ENCODE results near the gene PYGO1.

The PYGO1 gene

DNA sequence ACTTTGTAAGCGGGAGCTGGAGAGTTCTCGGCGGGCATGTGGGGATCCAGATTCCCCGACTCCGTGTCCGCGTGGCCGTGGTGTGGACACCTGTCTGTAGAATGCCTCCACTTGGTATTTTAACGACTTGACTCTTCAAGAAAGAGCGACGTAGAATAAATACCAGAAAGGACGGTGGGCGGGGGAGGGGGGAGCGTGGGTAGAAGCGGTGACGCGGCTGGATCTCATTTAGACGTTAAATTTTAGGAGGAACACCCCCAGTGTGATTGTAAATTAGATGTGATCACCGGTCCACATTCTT is 620 bp upstream of the PYGO1 start:
- Histone ChIP-seq H3K9me3 (ENCODE audit: severe bottlenecking) (peaks cover 5% of the 10 kb centered on the region), H3K27me3 (ENCODE audit: insufficient read depth, low read depth, severe bottlenecking) (no peaks in the 10 kb centered on the region), H3K36me3 (no peaks in the 10 kb centered on the region; the same call in 1 of the 2 replicates), H3K4me3 (ENCODE audit: low read depth, low read length) (peak overlapping the region; percentile 54), H3K27ac (peak overlapping the region; percentile 55)
- DNase-seq = no peak
- TF ChIP-seq, protein P1, sequence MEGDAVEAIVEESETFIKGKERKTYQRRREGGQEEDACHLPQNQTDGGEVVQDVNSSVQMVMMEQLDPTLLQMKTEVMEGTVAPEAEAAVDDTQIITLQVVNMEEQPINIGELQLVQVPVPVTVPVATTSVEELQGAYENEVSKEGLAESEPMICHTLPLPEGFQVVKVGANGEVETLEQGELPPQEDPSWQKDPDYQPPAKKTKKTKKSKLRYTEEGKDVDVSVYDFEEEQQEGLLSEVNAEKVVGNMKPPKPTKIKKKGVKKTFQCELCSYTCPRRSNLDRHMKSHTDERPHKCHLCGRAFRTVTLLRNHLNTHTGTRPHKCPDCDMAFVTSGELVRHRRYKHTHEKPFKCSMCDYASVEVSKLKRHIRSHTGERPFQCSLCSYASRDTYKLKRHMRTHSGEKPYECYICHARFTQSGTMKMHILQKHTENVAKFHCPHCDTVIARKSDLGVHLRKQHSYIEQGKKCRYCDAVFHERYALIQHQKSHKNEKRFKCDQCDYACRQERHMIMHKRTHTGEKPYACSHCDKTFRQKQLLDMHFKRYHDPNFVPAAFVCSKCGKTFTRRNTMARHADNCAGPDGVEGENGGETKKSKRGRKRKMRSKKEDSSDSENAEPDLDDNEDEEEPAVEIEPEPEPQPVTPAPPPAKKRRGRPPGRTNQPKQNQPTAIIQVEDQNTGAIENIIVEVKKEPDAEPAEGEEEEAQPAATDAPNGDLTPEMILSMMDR (IDR thresholded peaks at IDR 0.05; ENCODE audit: low read depth, low read length) = no peak

DNA sequence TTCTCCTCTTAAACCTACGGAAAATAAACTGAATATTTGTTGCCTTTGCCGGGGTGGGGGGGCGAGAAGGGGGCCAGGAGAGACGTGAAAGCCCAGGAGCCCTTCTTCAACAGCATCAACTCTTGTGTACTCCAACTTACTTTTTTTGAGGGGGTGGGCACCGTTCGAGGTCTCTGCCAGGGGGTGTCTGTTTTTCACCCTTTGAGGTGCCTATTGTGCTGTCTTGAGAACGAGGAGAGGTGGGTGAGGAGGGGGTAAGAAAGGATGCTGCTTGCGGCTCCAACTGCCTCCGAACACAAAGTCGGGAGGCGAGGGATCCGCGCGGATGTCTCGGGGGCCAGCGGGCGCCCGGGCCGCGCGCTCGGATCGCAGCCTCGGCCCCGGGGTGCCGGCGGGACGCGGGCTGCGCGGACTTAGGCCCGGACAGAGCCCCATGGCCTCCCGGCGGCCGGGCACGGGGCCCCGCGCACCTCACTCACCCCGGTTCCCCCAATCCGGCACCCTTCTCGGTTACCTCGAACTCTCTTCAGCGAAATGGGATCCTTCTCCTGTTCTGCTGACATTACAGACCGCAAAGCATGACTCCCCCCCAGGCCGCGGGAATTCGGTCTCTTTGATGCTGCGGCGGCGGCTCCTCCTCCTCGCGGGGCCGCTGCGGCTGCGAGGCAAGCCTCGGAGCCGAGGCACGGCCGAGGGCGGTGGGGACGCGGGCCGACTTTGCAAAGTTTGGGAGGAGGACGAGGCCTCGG is 650 bp downstream of the PYGO1 start:
- H3K9me3 ChIP-seq (ENCODE audit: severe bottlenecking) = peaks cover 5% of the 10 kb centered on the region
- no peaks in the 10 kb centered on the region for H3K27me3 ChIP-seq (ENCODE audit: insufficient read depth, low read depth, severe bottlenecking)
- peak; percentile 50 for DNase-seq
- peaks cover 3% of the 10 kb centered on the region for H3K36me3 ChIP-seq
- peak overlapping the region; percentile 91 for H3K27ac ChIP-seq
- TF ChIP-seq, protein P1 (IDR thresholded peaks at IDR 0.05; ENCODE audit: low read depth, low read length) = no peak
- peak overlapping the region; percentile 88 for H3K4me3 ChIP-seq (ENCODE audit: low read depth, low read length)

DNA sequence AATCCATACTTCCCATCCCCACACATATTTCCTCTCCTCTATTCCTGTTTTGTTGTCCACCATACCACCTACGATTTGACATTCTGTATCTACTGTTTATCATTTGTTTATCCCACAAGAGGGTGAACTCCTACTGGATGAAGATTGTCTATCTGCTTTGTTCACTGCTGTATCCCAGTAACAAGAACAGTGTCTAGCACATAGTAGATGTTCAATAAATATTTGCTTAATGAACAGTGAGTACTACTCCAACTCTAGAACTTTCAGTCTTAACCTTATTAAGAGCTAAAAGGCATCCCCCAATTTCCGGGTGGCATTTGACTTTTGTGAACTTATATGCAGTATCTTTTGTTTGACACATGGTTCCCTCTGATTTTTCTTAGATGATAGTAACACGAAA is 1.3 kb downstream of the PYGO1 start:
- TF ChIP-seq, protein P1 (IDR thresholded peaks at IDR 0.05; ENCODE audit: low read depth, low read length) = no peak
- H3K27me3 ChIP-seq (ENCODE audit: insufficient read depth, low read depth, severe bottlenecking) = no peaks in the 10 kb centered on the region
- H3K4me3 ChIP-seq (ENCODE audit: low read depth, low read length) = 0 out of 2 replicates have a peak overlapping the region, but pooled peaks have one; percentile 88
- H3K9me3 ChIP-seq (ENCODE audit: severe bottlenecking) = peaks cover 5% of the 10 kb centered on the region
- no peak overlapping the region for H3K27ac ChIP-seq
- H3K36me3 ChIP-seq = peaks cover 3% of the 10 kb centered on the region
- no peak for DNase-seq

DNA sequence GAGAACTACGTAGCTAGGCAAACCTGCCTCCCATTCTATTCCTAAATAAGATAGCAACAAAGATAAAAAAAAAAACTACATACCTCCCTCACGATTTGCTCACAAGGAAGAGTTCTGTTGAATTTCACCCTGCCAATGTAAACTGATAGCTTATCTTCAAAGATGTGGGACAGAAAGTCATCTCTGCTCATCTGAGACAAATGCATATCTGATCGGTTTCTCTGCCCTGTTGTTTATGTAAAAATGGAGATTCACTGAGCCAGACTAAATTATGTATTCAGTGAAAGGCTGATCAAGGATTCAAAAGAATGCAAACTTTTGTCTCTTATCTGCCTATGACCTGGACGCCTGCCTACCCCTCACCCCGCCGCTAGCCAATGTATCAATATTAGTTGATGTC is 11.2 kb downstream of the PYGO1 start:
- Histone ChIP-seq H3K4me3 (ENCODE audit: low read depth, low read length) (no peak overlapping the region), H3K36me3 (no peaks in the 10 kb centered on the region), H3K27ac (no peak overlapping the region), H3K27me3 (ENCODE audit: insufficient read depth, low read depth, severe bottlenecking) (no peaks in the 10 kb centered on the region), H3K9me3 (ENCODE audit: severe bottlenecking) (no peaks in the 10 kb centered on the region)
- no peak for DNase-seq
- TF ChIP-seq, protein P1 (IDR thresholded peaks at IDR 0.05; ENCODE audit: low read depth, low read length) = no peak

DNA sequence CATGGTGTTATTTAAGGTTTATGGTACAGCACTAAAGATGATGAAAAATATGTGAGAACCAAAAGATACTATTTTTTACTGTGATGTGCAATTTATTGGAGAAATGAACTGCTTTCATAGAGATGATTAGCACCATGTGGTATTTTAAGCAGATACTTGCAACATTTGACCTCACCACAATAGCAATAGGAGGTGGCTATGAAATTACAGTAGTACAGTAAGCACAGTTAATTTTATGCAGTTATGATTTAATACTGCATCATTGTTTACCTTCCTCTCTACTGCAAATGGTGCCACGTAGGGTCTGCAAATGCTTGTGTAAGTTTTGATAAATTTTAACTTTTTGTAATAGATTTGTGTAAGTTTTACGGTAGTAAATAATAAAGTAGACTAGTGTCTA is 14.0 kb downstream of the PYGO1 start:
- TF ChIP-seq, protein P1 (IDR thresholded peaks at IDR 0.05; ENCODE audit: low read depth, low read length) = no peak
- Histone ChIP-seq H3K4me3 (ENCODE audit: low read depth, low read length) (no peak overlapping the region), H3K9me3 (ENCODE audit: severe bottlenecking) (no peaks in the 10 kb centered on the region), H3K36me3 (no peaks in the 10 kb centered on the region), H3K27me3 (ENCODE audit: insufficient read depth, low read depth, severe bottlenecking) (no peaks in the 10 kb centered on the region), H3K27ac (no peak overlapping the region)
- no peak for DNase-seq

DNA sequence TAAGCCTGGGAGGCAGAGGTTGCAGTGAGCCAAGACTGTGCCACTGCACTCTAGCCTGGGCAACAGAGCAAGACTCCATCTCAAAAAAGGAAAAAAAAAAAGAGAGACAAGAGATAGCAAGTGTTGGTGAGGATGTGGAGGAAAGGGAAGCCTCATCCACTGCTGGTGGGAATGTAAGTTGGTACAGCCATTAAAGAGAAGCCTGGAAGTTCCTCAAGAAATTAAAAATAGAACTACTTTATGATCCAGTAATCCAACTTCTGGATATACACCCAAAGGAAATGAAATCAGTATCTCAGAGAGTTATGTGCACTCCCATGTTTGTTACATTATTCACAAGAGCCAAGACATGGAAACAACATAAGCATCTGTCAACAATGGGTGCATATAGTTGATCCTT is 14.9 kb downstream of the PYGO1 start:
- DNase-seq = no peak
- Histone ChIP-seq H3K27ac (no peak overlapping the region), H3K27me3 (ENCODE audit: insufficient read depth, low read depth, severe bottlenecking) (no peaks in the 10 kb centered on the region), H3K36me3 (no peaks in the 10 kb centered on the region), H3K4me3 (ENCODE audit: low read depth, low read length) (no peak overlapping the region), H3K9me3 (ENCODE audit: severe bottlenecking) (no peaks in the 10 kb centered on the region)
- TF ChIP-seq, protein P1 (IDR thresholded peaks at IDR 0.05; ENCODE audit: low read depth, low read length) = no peak
